SK-N-MC (cell line): ENCODE results near the gene HASPIN.

ENCODE experiments used
- EZH2 ChIP-seq: fragments of 200-600 bp; sonication (generic); IDR thresholded peaks from one replicate; pipeline ENCODE4 v1.6.1; 2017; ENCODE audit warnings: antibody characterized with exemption
- POLR2AphosphoS5 ChIP-seq: IDR thresholded peaks from 2 replicates; pipeline ENCODE4 v1.6.1; 2012; ENCODE audit warnings: mild to moderate bottlenecking, low read depth, low read length, borderline replicate concordance

DNA sequence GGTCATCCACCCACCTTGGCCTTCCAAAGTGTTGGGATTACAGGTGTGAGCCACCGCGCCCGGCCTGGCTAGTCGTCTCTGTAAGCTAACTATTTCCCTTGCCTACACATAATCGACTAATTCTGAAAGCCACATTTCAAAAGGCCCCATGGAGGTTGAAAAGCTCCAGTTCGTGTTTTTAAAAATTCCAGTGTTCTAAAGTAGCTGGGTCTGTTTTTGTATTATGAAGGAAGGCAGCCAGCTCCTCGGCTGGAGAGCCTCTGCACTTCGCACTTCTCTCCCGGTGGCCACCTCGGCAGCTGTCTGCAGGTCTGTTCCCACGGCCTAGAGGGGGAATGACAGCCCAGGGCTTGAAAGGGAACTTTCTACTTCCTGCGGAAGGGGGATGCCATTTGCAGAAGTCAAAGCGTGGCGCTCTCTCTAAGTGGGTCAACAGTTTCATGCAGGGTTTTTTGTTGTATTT, 16.9 kb downstream of the HASPIN start:
- TF ChIP-seq POLR2AphosphoS5 (no peak), EZH2 (no peak)
